ENCODE data around the gene ABCB8.

ABCB8 gene

GRCh38 chr7:151083071-151083823 lies 55.0 kb downstream of the ABCB8 start, which contains the start of gene TMUB1:
TMUB1 (minus strand) TSS chr7:151083493; CDS start chr7:151082563, 930 bp downstream.
- H3K36me3 ChIP-seq (ENCODE audit: control insufficient read depth, insufficient read depth, low read length): no peaks in the 10 kb centered on the region
- H3K4me3 ChIP-seq (ENCODE audit: low read depth, low read length): peak within 1 kb of the TSS; percentile 95
- H3K27ac ChIP-seq (ENCODE audit: low read depth, low read length): no peak within 1 kb of the TSS; the same call in 1 of the 2 replicates
- peak within 1 kb of the TSS; percentile 14 for H3K9ac ChIP-seq (ENCODE audit: low read length)
- H3K4me1 ChIP-seq (ENCODE audit: control insufficient read depth, insufficient read depth, low read length): peaks cover 56% of the 10 kb centered on the region
- no peaks in the 10 kb centered on the region for H3K9me3 ChIP-seq (ENCODE audit: control insufficient read depth, insufficient read depth, low read depth, low read length)
- peaks cover 22% of the 10 kb centered on the region for H3K27me3 ChIP-seq (ENCODE audit: control insufficient read depth, insufficient read depth, low read length)

DNA sequence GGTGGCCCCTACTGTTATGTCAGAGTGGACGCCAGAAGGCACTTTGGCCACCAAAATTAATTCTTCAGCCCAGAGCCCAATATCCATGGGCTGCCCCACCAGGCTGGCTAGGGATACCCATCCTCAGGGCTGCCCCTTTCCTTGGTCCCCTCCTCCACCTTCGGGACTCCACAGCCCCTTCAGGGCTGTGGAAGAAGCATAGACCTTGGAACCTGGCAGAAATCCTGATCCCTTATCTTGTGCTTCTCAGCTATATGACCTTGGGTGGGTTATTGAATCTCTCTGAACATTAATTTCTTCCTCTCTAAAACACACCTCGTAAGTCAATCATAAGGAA lies 55.5 kb downstream of the ABCB8 start:
- peak overlapping the region; percentile 95 for H3K4me3 ChIP-seq (ENCODE audit: low read depth, low read length)
- H3K4me1 ChIP-seq (ENCODE audit: control insufficient read depth, insufficient read depth, low read length): peaks cover 56% of the 10 kb centered on the region
- H3K9me3 ChIP-seq (ENCODE audit: control insufficient read depth, insufficient read depth, low read depth, low read length): no peaks in the 10 kb centered on the region
- no peaks in the 10 kb centered on the region for H3K36me3 ChIP-seq (ENCODE audit: control insufficient read depth, insufficient read depth, low read length)
- H3K27ac ChIP-seq (ENCODE audit: low read depth, low read length): no peak overlapping the region
- H3K27me3 ChIP-seq (ENCODE audit: control insufficient read depth, insufficient read depth, low read length): peaks cover 27% of the 10 kb centered on the region
- H3K9ac ChIP-seq (ENCODE audit: low read length): no peak overlapping the region

GRCh38 chr7:151085329-151085690 lies 57.1 kb downstream of the ABCB8 start:
- H3K4me3 ChIP-seq (ENCODE audit: low read depth, low read length): peak overlapping the region; percentile 74
- H3K27me3 ChIP-seq (ENCODE audit: control insufficient read depth, insufficient read depth, low read length): peaks cover 36% of the 10 kb centered on the region
- no peak overlapping the region for H3K27ac ChIP-seq (ENCODE audit: low read depth, low read length)
- H3K9me3 ChIP-seq (ENCODE audit: control insufficient read depth, insufficient read depth, low read depth, low read length): no peaks in the 10 kb centered on the region
- no peak overlapping the region for H3K9ac ChIP-seq (ENCODE audit: low read length)
- H3K36me3 ChIP-seq (ENCODE audit: control insufficient read depth, insufficient read depth, low read length): no peaks in the 10 kb centered on the region
- H3K4me1 ChIP-seq (ENCODE audit: control insufficient read depth, insufficient read depth, low read length): peaks cover 57% of the 10 kb centered on the region

DNA sequence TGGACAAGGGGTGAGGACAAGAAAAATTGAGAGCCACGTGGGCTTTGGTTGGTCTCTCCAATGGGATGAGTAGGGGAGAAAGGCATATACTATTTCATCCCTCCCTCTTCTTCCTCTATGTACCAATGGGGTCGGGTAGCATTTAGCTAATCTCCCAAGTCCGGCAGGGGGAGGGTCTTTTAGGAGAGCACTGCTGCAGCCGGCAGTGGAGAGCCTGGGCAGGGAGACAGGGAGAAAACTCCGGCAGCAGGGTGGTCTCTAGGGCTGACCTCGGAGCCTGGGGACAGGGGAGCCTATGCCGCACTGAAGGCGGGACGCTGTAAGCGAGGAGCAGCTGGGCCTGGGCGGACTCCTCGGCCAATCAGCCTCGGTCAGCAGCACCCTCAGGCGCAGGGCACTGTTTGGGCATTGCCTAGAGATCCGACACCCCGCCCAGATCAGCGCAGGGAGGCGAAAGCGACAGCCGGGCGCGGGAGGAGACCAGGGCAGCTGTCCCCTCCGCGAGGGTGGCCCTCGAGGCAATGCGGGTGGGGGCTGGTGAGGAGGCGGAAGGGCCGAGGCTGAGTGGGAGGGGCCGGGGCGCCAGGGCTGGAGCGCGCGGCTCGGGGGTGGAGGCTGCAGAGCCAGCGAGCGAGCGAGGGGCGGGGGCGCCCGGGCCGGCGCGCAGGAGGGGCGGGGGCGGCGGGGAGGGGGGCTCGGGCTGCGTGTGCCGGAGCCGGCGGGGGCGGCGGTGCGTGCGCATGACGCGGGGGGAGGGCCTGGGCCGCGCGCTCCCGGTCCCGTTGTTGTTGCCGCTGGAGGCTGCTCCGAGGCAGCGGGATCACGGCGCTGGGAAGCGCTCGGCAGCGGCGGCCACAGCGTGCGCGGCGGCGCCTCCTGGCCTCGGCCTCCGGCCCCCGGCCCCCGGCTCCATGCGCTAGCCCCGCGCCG lies 57.7 kb downstream of the ABCB8 start, which contains the start of gene AGAP3:
AGAP3 (plus strand) TSS at position 785 of the 930 bp plus-strand sequence. CDS start 267 bp downstream, outside the sequence.
- peaks cover 55% of the 10 kb centered on the region for H3K4me1 ChIP-seq (ENCODE audit: control insufficient read depth, insufficient read depth, low read length)
- peaks cover 36% of the 10 kb centered on the region for H3K27me3 ChIP-seq (ENCODE audit: control insufficient read depth, insufficient read depth, low read length)
- H3K4me3 ChIP-seq (ENCODE audit: low read depth, low read length): peak within 1 kb of the TSS; percentile 74
- no peaks in the 10 kb centered on the region for H3K36me3 ChIP-seq (ENCODE audit: control insufficient read depth, insufficient read depth, low read length)
- peak within 1 kb of the TSS; percentile 80 for H3K9ac ChIP-seq (ENCODE audit: low read length)
- no peaks in the 10 kb centered on the region for H3K9me3 ChIP-seq (ENCODE audit: control insufficient read depth, insufficient read depth, low read depth, low read length)
- no peak within 1 kb of the TSS for H3K27ac ChIP-seq (ENCODE audit: low read depth, low read length)

- H3K9me3 ChIP-seq (ENCODE audit: control insufficient read depth, insufficient read depth, low read depth, low read length): no peaks in the 10 kb centered on the region
- peak overlapping the region; percentile 72 for H3K4me3 ChIP-seq (ENCODE audit: low read depth, low read length)
- H3K9ac ChIP-seq (ENCODE audit: low read length): peak overlapping the region; percentile 80
- H3K36me3 ChIP-seq (ENCODE audit: control insufficient read depth, insufficient read depth, low read length): no peaks in the 10 kb centered on the region
- no peak overlapping the region for H3K27ac ChIP-seq (ENCODE audit: low read depth, low read length)
- peaks cover 36% of the 10 kb centered on the region for H3K27me3 ChIP-seq (ENCODE audit: control insufficient read depth, insufficient read depth, low read length)
- H3K4me1 ChIP-seq (ENCODE audit: control insufficient read depth, insufficient read depth, low read length): peaks cover 48% of the 10 kb centered on the region
Measured at GRCh38 chr7:151086802-151087244, 58.6 kb downstream of the ABCB8 start.

DNA sequence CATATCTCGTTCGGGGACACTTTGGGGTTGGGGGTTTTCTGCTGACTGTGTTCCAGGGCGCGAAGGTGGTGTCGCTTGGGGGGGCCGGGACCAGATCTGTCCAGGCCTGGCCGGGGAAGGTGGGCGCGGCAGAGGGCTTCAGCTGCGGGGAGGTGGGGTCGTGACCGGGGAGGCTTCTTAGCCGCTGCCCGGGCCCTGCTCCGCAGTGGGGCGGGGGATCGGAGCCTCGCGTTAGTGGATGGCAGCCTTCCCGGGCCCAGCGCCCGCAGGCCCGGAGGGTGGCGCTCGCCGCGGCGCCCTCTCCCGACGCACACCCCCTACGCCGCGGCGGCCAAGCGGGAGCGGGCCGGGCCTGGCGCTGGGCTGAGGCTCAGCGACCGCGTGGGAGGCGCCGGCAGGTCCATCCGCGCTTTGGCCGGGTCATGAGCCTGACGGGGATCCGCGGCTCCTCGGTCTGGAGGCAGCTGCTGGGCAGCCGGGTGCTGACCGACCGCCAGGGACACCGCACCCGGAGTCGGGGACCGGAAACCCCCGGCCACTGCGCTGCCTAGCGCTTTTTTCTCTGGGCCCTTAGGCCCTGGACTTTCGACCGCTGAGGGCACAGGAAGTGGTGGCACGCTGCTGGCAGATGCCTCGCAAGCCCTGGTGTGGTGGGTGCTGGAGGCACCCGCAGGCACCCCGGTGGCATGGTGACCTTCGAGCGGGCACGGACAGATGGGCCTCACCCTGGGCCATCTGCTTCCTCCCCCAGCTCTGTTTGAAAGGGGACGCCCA lies 59.2 kb downstream of the ABCB8 start:
- Histone ChIP-seq H3K9ac (ENCODE audit: low read length) (peak overlapping the region; percentile 80), H3K27me3 (ENCODE audit: control insufficient read depth, insufficient read depth, low read length) (peaks cover 36% of the 10 kb centered on the region), H3K4me3 (ENCODE audit: low read depth, low read length) (peak overlapping the region; percentile 72), H3K36me3 (ENCODE audit: control insufficient read depth, insufficient read depth, low read length) (no peaks in the 10 kb centered on the region), H3K4me1 (ENCODE audit: control insufficient read depth, insufficient read depth, low read length) (peaks cover 42% of the 10 kb centered on the region), H3K9me3 (ENCODE audit: control insufficient read depth, insufficient read depth, low read depth, low read length) (no peaks in the 10 kb centered on the region), H3K27ac (ENCODE audit: low read depth, low read length) (no peak overlapping the region)

- Histone ChIP-seq H3K4me1 (ENCODE audit: control insufficient read depth, insufficient read depth, low read length) (peaks cover 38% of the 10 kb centered on the region), H3K27ac (ENCODE audit: low read depth, low read length) (no peak overlapping the region), H3K9ac (ENCODE audit: low read length) (peak overlapping the region; percentile 80), H3K9me3 (ENCODE audit: control insufficient read depth, insufficient read depth, low read depth, low read length) (no peaks in the 10 kb centered on the region), H3K27me3 (ENCODE audit: control insufficient read depth, insufficient read depth, low read length) (peaks cover 36% of the 10 kb centered on the region), H3K36me3 (ENCODE audit: control insufficient read depth, insufficient read depth, low read length) (no peaks in the 10 kb centered on the region), H3K4me3 (ENCODE audit: low read depth, low read length) (peak overlapping the region; percentile 72)
Measured at GRCh38 chr7:151088019-151088855, 60.0 kb downstream of the ABCB8 start.

GRCh38 chr7:151088856-151089699 lies 60.8 kb downstream of the ABCB8 start:
- H3K4me3 ChIP-seq (ENCODE audit: low read depth, low read length): peak overlapping the region; percentile 72
- H3K9me3 ChIP-seq (ENCODE audit: control insufficient read depth, insufficient read depth, low read depth, low read length): no peaks in the 10 kb centered on the region
- H3K9ac ChIP-seq (ENCODE audit: low read length): peak overlapping the region; percentile 42
- H3K36me3 ChIP-seq (ENCODE audit: control insufficient read depth, insufficient read depth, low read length): no peaks in the 10 kb centered on the region
- H3K27me3 ChIP-seq (ENCODE audit: control insufficient read depth, insufficient read depth, low read length): peaks cover 32% of the 10 kb centered on the region
- H3K27ac ChIP-seq (ENCODE audit: low read depth, low read length): no peak overlapping the region
- peaks cover 34% of the 10 kb centered on the region for H3K4me1 ChIP-seq (ENCODE audit: control insufficient read depth, insufficient read depth, low read length)

GRCh38 chr7:151089893-151090730 lies 61.9 kb downstream of the ABCB8 start:
- peaks cover 27% of the 10 kb centered on the region for H3K27me3 ChIP-seq (ENCODE audit: control insufficient read depth, insufficient read depth, low read length)
- no peak overlapping the region for H3K27ac ChIP-seq (ENCODE audit: low read depth, low read length)
- peaks cover 30% of the 10 kb centered on the region for H3K4me1 ChIP-seq (ENCODE audit: control insufficient read depth, insufficient read depth, low read length)
- peak overlapping the region; percentile 72; the same call in 1 of the 2 replicates for H3K4me3 ChIP-seq (ENCODE audit: low read depth, low read length)
- no peaks in the 10 kb centered on the region for H3K9me3 ChIP-seq (ENCODE audit: control insufficient read depth, insufficient read depth, low read depth, low read length)
- no peaks in the 10 kb centered on the region for H3K36me3 ChIP-seq (ENCODE audit: control insufficient read depth, insufficient read depth, low read length)
- peak overlapping the region; percentile 42 for H3K9ac ChIP-seq (ENCODE audit: low read length)

Measured in HUES6 (cell line).